Brain microvascular endothelial cell (primary cell): ENCODE measurements around the gene PXDN.

Experiments used
- DNase-seq: peaks from one replicate; pipeline ENCODE4 v3.0.0-alpha.2; 2020
- H3K27ac ChIP-seq: fragments of 250-450 bp; sonication (Bioruptor Pico); 2 replicates; pipeline ENCODE4 v1.5.1; 2020; ENCODE audit warnings: mild to moderate bottlenecking, moderate library complexity
- H3K27me3 ChIP-seq: fragments of 250-450 bp; sonication (Bioruptor Pico); replicated peaks from 2 replicates; pipeline ENCODE4 v1.5.1; 2020; ENCODE audit warnings: mild to moderate bottlenecking
- H3K36me3 ChIP-seq: fragments of 250-450 bp; sonication (Bioruptor Pico); replicated peaks from 2 replicates; pipeline ENCODE4 v1.5.1; 2020; ENCODE audit warnings: mild to moderate bottlenecking
- H3K4me3 ChIP-seq: 2 replicates; pipeline ENCODE4 v1.5.1; 2011; ENCODE audit warnings: low read depth, mild to moderate bottlenecking, control low read depth, low read length, moderate library complexity
- CTCF ChIP-seq: IDR thresholded peaks from 2 replicates; pipeline ENCODE4 v1.5.1; 2011; ENCODE audit warnings: low read depth, mild to moderate bottlenecking, moderate library complexity, low read length, control low read depth, inconsistent platforms; ENCODE audit errors: missing control alignments
- in situ Hi-C: cut with HindIII; loops from 2 replicates; pipeline ENCODE4 v1.10.0; 2017; ENCODE audit warnings: low sequenced_read_pairs, low pct_ligation_motif_present

Gene PXDN

GRCh38 chr2:1628893-1629292 is 115.4 kb downstream of the PXDN start:
- no peaks in the 10 kb centered on the region for H3K27me3 ChIP-seq
- no peak overlapping the region for H3K4me3 ChIP-seq
- peaks cover 20% of the 10 kb centered on the region for H3K36me3 ChIP-seq
- in situ Hi-C loops = no loop called here
- H3K27ac ChIP-seq = no peak overlapping the region
- TF ChIP-seq CTCF = no peak
- DNase-seq = peak; percentile 60

- in situ Hi-C loops = no loop called here
- Histone ChIP-seq H3K27ac (no peak overlapping the region), H3K36me3 (peaks cover 12% of the 10 kb centered on the region), H3K4me3 (no peak overlapping the region), H3K27me3 (no peaks in the 10 kb centered on the region)
- TF ChIP-seq CTCF = no peak
- DNase-seq = no peak
These were observed 116.5 kb downstream of the PXDN start for GRCh38 chr2:1627628-1628381.

GRCh38 chr2:1626271-1626681 is 118.0 kb downstream of the PXDN start:
- in situ Hi-C loops = no loop called here
- H3K4me3 ChIP-seq = no peak overlapping the region
- H3K27ac ChIP-seq = no peak overlapping the region
- TF ChIP-seq CTCF = no peak
- no peak for DNase-seq
- peaks cover 4% of the 10 kb centered on the region for H3K36me3 ChIP-seq
- no peaks in the 10 kb centered on the region for H3K27me3 ChIP-seq

GRCh38 chr2:1625281-1626001 is 118.9 kb downstream of the PXDN start:
- peaks cover 4% of the 10 kb centered on the region for H3K36me3 ChIP-seq
- no peaks in the 10 kb centered on the region for H3K27me3 ChIP-seq
- H3K4me3 ChIP-seq = no peak overlapping the region
- peak; percentile 61 for DNase-seq
- TF ChIP-seq CTCF = no peak
- in situ Hi-C loops = no loop called here
- H3K27ac ChIP-seq = no peak overlapping the region

GRCh38 chr2:1623906-1624445 is 120.3 kb downstream of the PXDN start:
- Histone ChIP-seq H3K27me3 (no peaks in the 10 kb centered on the region), H3K36me3 (no peaks in the 10 kb centered on the region), H3K27ac (no peak overlapping the region), H3K4me3 (no peak overlapping the region)
- no peak for TF ChIP-seq CTCF
- no peak for DNase-seq
- in situ Hi-C loops = no loop called here
